Fibroblast of mammary gland (primary cell): ENCODE results near the gene KLLN.
"Not testable (repeated sequence)": the region's sequence is repeated elsewhere in the genome, so short reads cannot be mapped to it uniquely, and the experiment has no call there.

ENCODE experiments used
- DNase-seq: peaks from one replicate; pipeline ENCODE4 v3.0.0-alpha.2; 2010; ENCODE audit warnings: low read depth
- H3K4me3 ChIP-seq: 2 replicates; pipeline ENCODE4 v1.5.1; 2011; ENCODE audit warnings: low read depth, mild to moderate bottlenecking, low read length, moderate library complexity; ENCODE audit not compliant: control insufficient read depth
- CTCF ChIP-seq: conservative IDR thresholded peaks from 2 replicates; pipeline ENCODE4 v1.5.1; 2011; ENCODE audit warnings: low read depth, low read length, inconsistent platforms; ENCODE audit not compliant: control insufficient read depth, insufficient read depth

Gene KLLN

DNA sequence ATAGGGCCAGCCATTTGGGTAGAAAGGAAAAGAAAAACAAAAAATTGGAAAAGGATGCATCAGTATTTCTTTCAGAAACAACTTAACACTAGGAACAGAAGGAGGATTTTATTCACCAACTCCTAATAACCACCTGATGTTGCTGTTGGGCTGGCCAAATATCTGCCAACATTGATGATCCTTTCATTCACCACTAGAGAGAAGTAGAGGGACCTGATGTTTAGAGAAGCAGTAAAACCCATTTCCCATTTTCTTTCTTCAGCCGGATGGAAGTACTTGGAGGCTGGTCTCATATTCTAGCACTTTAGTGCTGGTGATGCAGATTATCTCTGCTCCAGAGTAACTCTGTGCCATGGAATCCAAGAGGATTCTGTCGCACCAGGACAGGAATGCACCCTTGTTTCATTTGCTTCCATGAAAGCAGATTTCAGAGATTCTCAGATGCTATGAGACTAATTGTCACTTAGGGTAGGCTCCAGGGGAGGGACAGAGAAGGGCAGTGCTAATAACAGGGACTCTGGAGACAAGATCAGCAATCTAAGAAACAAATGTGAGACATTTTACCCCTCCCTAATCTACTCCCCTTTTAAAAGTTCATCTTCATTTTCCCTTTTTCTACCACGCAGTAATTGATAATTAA is 3.1 kb downstream of the KLLN start:
- peak; percentile 56 for TF ChIP-seq CTCF
- peak; percentile 79 for DNase-seq
- H3K4me3 ChIP-seq, result no peak overlapping the region

- H3K4me3 ChIP-seq, DNase-seq: not testable (repeated sequence)
Measured at GRCh38 chr10:87855665-87856064, 7.7 kb downstream of the KLLN start.

- DNase-seq, H3K4me3 ChIP-seq: not testable (repeated sequence)
Measured at GRCh38 chr10:87855247-87855646, 8.1 kb downstream of the KLLN start.

GRCh38 chr10:87852089-87852488 is 11.2 kb downstream of the KLLN start:
- TF ChIP-seq CTCF, result no peak
- no peak overlapping the region for H3K4me3 ChIP-seq
- no peak for DNase-seq

DNA sequence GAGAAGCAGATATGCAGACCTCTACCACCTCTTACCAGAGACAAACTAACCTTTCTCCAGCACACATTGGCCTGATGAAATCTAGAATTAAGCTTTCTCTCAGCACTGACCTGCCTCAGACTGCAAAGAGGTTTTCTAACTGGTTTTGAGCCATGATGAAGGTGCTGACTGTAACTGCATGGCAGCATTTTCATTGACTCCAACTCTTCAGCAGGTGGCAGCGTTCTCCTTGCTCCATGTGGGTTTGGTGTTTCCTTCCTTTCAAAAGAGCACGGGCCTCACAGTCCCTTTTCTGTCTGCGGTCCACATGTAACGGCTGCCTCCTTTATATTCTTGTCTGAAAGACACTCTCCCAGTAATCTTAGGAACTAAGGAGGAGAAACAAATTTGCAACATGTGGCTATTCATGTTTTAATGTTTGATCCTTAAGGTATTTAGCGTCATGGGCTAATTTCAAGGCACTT is 12.6 kb downstream of the KLLN start:
- peak; percentile 73 for DNase-seq
- no peak overlapping the region for H3K4me3 ChIP-seq

DNA sequence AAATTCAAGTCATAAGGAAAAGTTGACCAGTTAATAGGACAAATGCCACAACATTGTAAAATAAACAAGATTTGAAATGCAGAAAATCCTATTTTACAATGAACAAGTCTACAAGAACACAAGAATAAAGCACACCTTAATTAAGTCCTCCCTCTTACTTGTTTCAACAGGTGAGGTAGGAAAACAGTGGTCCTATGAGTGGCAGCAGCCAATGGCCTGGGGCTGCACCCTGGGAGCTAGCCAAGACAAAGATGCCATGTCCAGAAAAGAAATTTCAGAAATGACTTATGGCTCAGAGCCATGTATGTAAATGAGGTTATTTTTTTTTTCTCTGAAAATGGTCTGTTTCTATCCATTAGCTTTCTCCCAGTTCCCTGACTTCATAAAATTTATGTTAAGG is 14.3 kb downstream of the KLLN start:
- no peak for DNase-seq
- H3K4me3 ChIP-seq, result no peak overlapping the region
- no peak for TF ChIP-seq CTCF

More for the DNA sequence above, 12.6 kb downstream of the KLLN start:
- TF ChIP-seq CTCF, result peak; percentile 72

DNA sequence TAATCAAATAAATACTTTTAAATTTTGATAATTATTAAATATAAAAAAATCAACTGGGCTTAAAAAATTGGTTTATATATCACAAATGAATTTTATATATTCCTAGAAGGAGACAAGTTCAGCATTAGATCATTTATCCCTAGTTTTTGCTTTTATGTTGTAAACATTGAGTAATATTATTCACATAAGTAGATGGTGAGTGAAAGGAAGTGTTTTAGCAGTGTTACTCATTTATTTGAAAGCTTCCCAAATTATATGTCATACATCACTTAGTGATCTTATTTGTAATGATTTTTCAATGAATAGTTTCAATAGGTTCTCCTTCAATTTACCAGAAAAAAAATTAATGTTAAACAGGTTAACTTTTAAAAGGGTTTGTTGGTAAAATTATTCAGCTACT is 15.8 kb downstream of the KLLN start:
- no peak overlapping the region for H3K4me3 ChIP-seq

GRCh38 chr10:87846711-87847110 is 16.6 kb downstream of the KLLN start:
- not testable (repeated sequence) for H3K4me3 ChIP-seq, DNase-seq

More for the DNA sequence above, 15.8 kb downstream of the KLLN start:
- peak; percentile 66 for DNase-seq
- no peak for TF ChIP-seq CTCF
